COLO829 (cell line): ENCODE results near the gene OSBP2.

Experiments used
- DNase-seq: peaks from one replicate; pipeline ENCODE4 v3.0.0; 2012; ENCODE audit warnings: low spot score

OSBP2 gene

GRCh38 chr22:30847583-30847982, 152.9 kb downstream of the OSBP2 start:
- no peak for DNase-seq

- DNase-seq: no peak
Measured at GRCh38 chr22:30855266-30855665, 160.6 kb downstream of the OSBP2 start.

- no peak for DNase-seq
Measured at GRCh38 chr22:30855677-30856518, 161.2 kb downstream of the OSBP2 start.

GRCh38 chr22:30856741-30857502, 162.2 kb downstream of the OSBP2 start:
- no peak for DNase-seq

- no peak for DNase-seq
Measured at GRCh38 chr22:30857791-30858190, 163.1 kb downstream of the OSBP2 start.

GRCh38 chr22:30858976-30859713, 164.5 kb downstream of the OSBP2 start:
- DNase-seq: no peak

GRCh38 chr22:30859714-30860095, 165.0 kb downstream of the OSBP2 start:
- no peak for DNase-seq

- no peak for DNase-seq
Measured at GRCh38 chr22:30860176-30861105, 165.8 kb downstream of the OSBP2 start.

GRCh38 chr22:30861131-30861530, 166.5 kb downstream of the OSBP2 start:
- no peak for DNase-seq

- no peak for DNase-seq
Measured at GRCh38 chr22:30861688-30862552, 167.2 kb downstream of the OSBP2 start.

- no peak for DNase-seq
Measured at GRCh38 chr22:30863081-30863833, 168.6 kb downstream of the OSBP2 start.

GRCh38 chr22:30864441-30865420, 170.1 kb downstream of the OSBP2 start:
- DNase-seq: no peak

GRCh38 chr22:30865656-30866055, 171.0 kb downstream of the OSBP2 start:
- no peak for DNase-seq

- DNase-seq: no peak
Measured at GRCh38 chr22:30866216-30866615, 171.5 kb downstream of the OSBP2 start.

GRCh38 chr22:30866811-30867271, 172.2 kb downstream of the OSBP2 start:
- DNase-seq: no peak

GRCh38 chr22:30867746-30868662, 173.3 kb downstream of the OSBP2 start:
- no peak for DNase-seq

GRCh38 chr22:30868663-30869385, 174.2 kb downstream of the OSBP2 start:
- no peak for DNase-seq
